Heart left ventricle (tissue), 16 donors: Measurements from ENCODE around the gene TOP2B. TPM values are rescaled to one million over a fixed set of nuclear protein-coding genes. Genes with fewer than 3 reads are reported as not detected.
A peak's percentile ranks its signal among the peaks of the same experiment; 100 is the strongest.

Experiments used
- ATAC-seq, 4 donors: fragments of 200-7000 bp; cut with Tn5 transposase; one replicate each; pipeline ENCODE4 v1.9.1; 2020 to 2022; ENCODE audit warnings: moderate library complexity in 4 of 4, mild to moderate bottlenecking in 3 of 4, moderate number of reproducible peaks in 1 of 4
- DNase-seq, 5 donors: peaks; one replicate each; pipeline ENCODE4 v3.0.0-alpha.2; 2020
- H3K27ac ChIP-seq, 12 donors: fragments of 200-600 bp; sonication (generic) in 4 of 12; one replicate each; pipeline versions ENCODE4 v1.5.0 to v1.8.0; 2016 to 2022; ENCODE audit warnings: mild to moderate bottlenecking in 2 of 12
- H3K27me3 ChIP-seq, 9 donors: fragments of 200-600 bp; sonication (generic) in 2 of 9; one replicate each; pipeline versions ENCODE4 v1.5.1 to v1.8.0; 2016 to 2022; ENCODE audit warnings: mild to moderate bottlenecking in 3 of 9
- H3K36me3 ChIP-seq, 9 donors: fragments of 200-600 bp; sonication (generic) in 2 of 9; one replicate each; pipeline versions ENCODE4 v1.5.0 to v1.8.0; 2018 to 2022; ENCODE audit warnings: mild to moderate bottlenecking in 2 of 9
- H3K4me1 ChIP-seq, 12 donors: fragments of 200-600 bp; sonication (generic) in 4 of 12; one replicate each; pipeline versions ENCODE4 v1.5.0 to v1.8.0; 2016 to 2022; ENCODE audit warnings: mild to moderate bottlenecking in 3 of 12
- H3K4me3 ChIP-seq, 12 donors: fragments of 200-600 bp; sonication (generic) in 4 of 12; one replicate each; pipeline versions ENCODE4 v1.5.0 to v1.8.0; 2017 to 2022; ENCODE audit warnings: mild to moderate bottlenecking in 9 of 12, moderate library complexity in 4 of 12
- H3K9me3 ChIP-seq, 12 donors: fragments of 200-600 bp; sonication (generic) in 4 of 12; one replicate each; pipeline versions ENCODE4 v1.5.0 to v1.8.0; 2016 to 2022; ENCODE audit warnings: mild to moderate bottlenecking in 1 of 12
- CTCF ChIP-seq, 12 donors: fragments of 200-600 bp; sonication (generic) in 4 of 12; IDR thresholded peaks; one replicate each; pipeline versions ENCODE4 v1.5.0 to v1.8.0; 2018 to 2022; ENCODE audit warnings: antibody characterized with exemption in 12 of 12, mild to moderate bottlenecking in 5 of 12
- POLR2A ChIP-seq, 2 donors: fragments of 450-650 bp; IDR thresholded peaks; one replicate each; pipeline ENCODE4 v1.6.1; 2017; ENCODE audit warnings: antibody characterized with exemption in 2 of 2, mild to moderate bottlenecking in 2 of 2, moderate library complexity in 2 of 2
- WGBS, 4 donors: extraction: QIAGEN DNeasy Blood & Tissue Kit in 2 of 4; methylation state at CpG; one replicate each; pipeline versions ENCODE4 v1.1.5 to v1.1.7; 2013 to 2018; 5-methylcytosine and 5-hydroxymethylcytosine counted together
- intact Hi-C, 10 donors: fragments of 100-400 bp; cut with DNase I; formaldehyde crosslinking; loops; one replicate each; pipeline versions ENCODE4 v1.11.1 to v1.14.2; 2022
- polyA plus RNA-seq, 2 donors: library from polyadenylated mRNA; stranded (reverse); fragments of 200-250 nt; gene quantifications; one replicate each; pipeline ENCODE4 v1.2.3, GENCODE V29; 2013
- total RNA-seq, 9 donors: library from RNA; depleted of rRNA in 2 of 9; stranded (reverse); fragments of >200 nt in 2 of 9; fragmentation: NEBNext Ultra II Directional in 3 of 9; extraction: Animal tissue kit (Norgen Biotek cat#: 25700) in 3 of 9; gene quantifications; one replicate each; pipeline versions ENCODE4 v1.1.0 to v1.2.4, GENCODE V29; 2016 to 2023
- donor health status: ischemic (EF 13 %, LVEDD 7.1; RV severe dilation, severe dysfunction).
- donor health status: healthy with polysubstance abuse.
- donor health status: DM: no; HTN: yes; CAD: no.
- donor health status: DM: no; HTN: no; CAD: no.
- donor health status: ischemic (EF 25% LVEDD 6.9; RV normal size, moderate dysfunction).
- donor health status: ischemic (EF 25% LVEDD 5.7; RV mildly dilated, moderate dysfunction).
- donor health status: healthy.
- donor health status: DM: yes; HTN: yes; CAD: no.
- donor health status: ischemic (EF 35%, LVEDD 5.7; RV mildly dilated, moderate dysfunction).
- donor health status: nonischemic (EF 11% LVEDD 7.7; RV severe dilation, severe dysfunction).
- donor health status: DM: yes; HTN: yes; CAD: no.
- donor health status: PGD.
- donor health status: ischemic (EF 29% LVEDD 5.4; RV normal size, mild dysfunction).
- donor health status: nonischemic (EF 23%, LVEDD 6.1; RV moderate dilation, normal function).

Gene TOP2B
- total and polyA plus RNA-seq, 11 donors, result 33.1 to 124 (median 91.0) TPM

- Histone ChIP-seq H3K4me1 (peaks cover 0 to 27% (median 14%) of the 10 kb centered on the region in 12 donors), H3K4me3 (no peak overlapping the region), H3K27me3 (no peaks in the 10 kb centered on the region), H3K27ac (peak overlapping the region in 3 of 12 donors; percentile 72 to 77 (median 75)), H3K36me3 (peaks cover 0 to 27% (median 4%) of the 10 kb centered on the region in 9 donors), H3K9me3 (no peaks in the 10 kb centered on the region)
- TF ChIP-seq POLR2A (IDR thresholded peaks at IDR 0.05) (no peak), CTCF (IDR thresholded peaks at IDR 0.05) (no peak)
- intact Hi-C loops, result no loop called here
- 91 to 97% (median 96%) methylated on average over 12 of the region's 12 CpGs for WGBS, 4 donors
- ATAC-seq (no peak), DNase-seq (no peak)
Measured at GRCh38 chr3:25575001-25575400, 89.7 kb downstream of the TOP2B start.

GRCh38 chr3:25574172-25574765 is 90.4 kb downstream of the TOP2B start:
- TF ChIP-seq CTCF (IDR thresholded peaks at IDR 0.05) (no peak), POLR2A (IDR thresholded peaks at IDR 0.05) (no peak)
- Histone ChIP-seq H3K9me3 (no peaks in the 10 kb centered on the region), H3K27me3 (no peaks in the 10 kb centered on the region), H3K36me3 (peaks cover 0 to 30% (median 4%) of the 10 kb centered on the region in 9 donors), H3K27ac (peak overlapping the region in 11 of 12 donors; percentile 55 to 86 (median 75)), H3K4me3 (no peak overlapping the region), H3K4me1 (peaks cover 0 to 24% (median 16%) of the 10 kb centered on the region in 12 donors)
- 96 to 98% (median 96%) methylated on average over 16 of the region's 16 CpGs for WGBS, 4 donors
- DNase-seq (no peak), ATAC-seq (no peak)
- intact Hi-C loops, result no loop called here

- Histone ChIP-seq H3K4me3 (peak overlapping the region in 1 of 12 donors; percentile 3), H3K9me3 (no peaks in the 10 kb centered on the region), H3K27ac (peak overlapping the region in 11 of 12 donors; percentile 55 to 86 (median 75)), H3K27me3 (no peaks in the 10 kb centered on the region), H3K36me3 (peaks cover 0 to 27% (median 4%) of the 10 kb centered on the region in 9 donors), H3K4me1 (peaks cover 0 to 29% (median 17%) of the 10 kb centered on the region in 12 donors)
- WGBS, 4 donors, result 48 to 58% (median 52%) methylated on average over 19 of the region's 19 CpGs
- intact Hi-C loops, result no loop called here
- ATAC-seq (peak; percentile 33 to 73 (median 51)), DNase-seq (no peak)
- TF ChIP-seq CTCF (IDR thresholded peaks at IDR 0.05), result no peak
- TF ChIP-seq POLR2A (IDR thresholded peaks at IDR 0.05), result no peak
Measured at GRCh38 chr3:25573386-25574171, 91.1 kb downstream of the TOP2B start.

GRCh38 chr3:25572919-25573385 is 91.8 kb downstream of the TOP2B start:
- WGBS, 4 donors, result 54 to 72% (median 65%) methylated on average over 10 to 14 of the region's 14 CpGs
- no peaks in the 10 kb centered on the region for H3K9me3 ChIP-seq
- DNase-seq (no peak), ATAC-seq (peak in 2 of 4 donors; percentile 4 to 21)
- intact Hi-C loops, result no loop called here
- no peaks in the 10 kb centered on the region for H3K27me3 ChIP-seq
- peaks cover 0 to 25% (median 4%) of the 10 kb centered on the region in 9 donors for H3K36me3 ChIP-seq
- peak overlapping the region in 11 of 12 donors; percentile 55 to 86 (median 75) for H3K27ac ChIP-seq
- peaks cover 0 to 34% (median 17%) of the 10 kb centered on the region in 12 donors for H3K4me1 ChIP-seq
- no peak overlapping the region for H3K4me3 ChIP-seq
- TF ChIP-seq POLR2A (IDR thresholded peaks at IDR 0.05), result no peak
- TF ChIP-seq CTCF (IDR thresholded peaks at IDR 0.05), result no peak
